ENCODE measurements around the gene TTC16.

DNA sequence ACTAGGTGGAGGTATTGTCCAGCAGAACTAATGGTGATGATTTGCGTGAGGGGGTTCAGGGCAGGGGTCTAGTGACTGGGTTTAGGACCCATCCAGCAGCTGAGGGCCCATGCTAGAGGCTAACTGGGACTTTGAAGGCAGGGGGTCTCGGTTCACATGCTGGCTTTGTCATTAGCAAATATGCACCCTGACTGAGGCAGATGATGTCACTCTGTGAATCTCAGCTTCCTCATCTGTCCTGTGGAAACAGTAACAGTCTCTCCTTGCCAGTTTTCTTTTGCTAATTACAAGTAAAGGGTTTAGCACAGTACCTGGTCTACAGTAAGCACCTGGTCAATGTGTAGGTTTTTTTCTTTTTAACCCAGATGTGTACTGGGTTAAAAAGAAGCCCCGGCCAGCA lies 57.4 kb downstream of the TTC16 start:
- TF ChIP-seq, protein P1, sequence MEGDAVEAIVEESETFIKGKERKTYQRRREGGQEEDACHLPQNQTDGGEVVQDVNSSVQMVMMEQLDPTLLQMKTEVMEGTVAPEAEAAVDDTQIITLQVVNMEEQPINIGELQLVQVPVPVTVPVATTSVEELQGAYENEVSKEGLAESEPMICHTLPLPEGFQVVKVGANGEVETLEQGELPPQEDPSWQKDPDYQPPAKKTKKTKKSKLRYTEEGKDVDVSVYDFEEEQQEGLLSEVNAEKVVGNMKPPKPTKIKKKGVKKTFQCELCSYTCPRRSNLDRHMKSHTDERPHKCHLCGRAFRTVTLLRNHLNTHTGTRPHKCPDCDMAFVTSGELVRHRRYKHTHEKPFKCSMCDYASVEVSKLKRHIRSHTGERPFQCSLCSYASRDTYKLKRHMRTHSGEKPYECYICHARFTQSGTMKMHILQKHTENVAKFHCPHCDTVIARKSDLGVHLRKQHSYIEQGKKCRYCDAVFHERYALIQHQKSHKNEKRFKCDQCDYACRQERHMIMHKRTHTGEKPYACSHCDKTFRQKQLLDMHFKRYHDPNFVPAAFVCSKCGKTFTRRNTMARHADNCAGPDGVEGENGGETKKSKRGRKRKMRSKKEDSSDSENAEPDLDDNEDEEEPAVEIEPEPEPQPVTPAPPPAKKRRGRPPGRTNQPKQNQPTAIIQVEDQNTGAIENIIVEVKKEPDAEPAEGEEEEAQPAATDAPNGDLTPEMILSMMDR (IDR thresholded peaks at IDR 0.05) = no peak
- no peak for TF ChIP-seq POLR2A (IDR thresholded peaks at IDR 0.05)

All from sigmoid colon (tissue), 3 donors.